ENCODE results near the gene SPRR1B. TPM values are rescaled to one million over a fixed set of nuclear protein-coding genes. Genes with fewer than 3 reads are reported as not detected.
"Not testable (repeated sequence)": the region's sequence is repeated elsewhere in the genome, so short reads cannot be mapped to it uniquely, and the experiment has no call there.

The SPRR1B gene
- total and polyA plus RNA-seq, 2 donors (not counting 1 experiment from before 2014, with no cell fraction given): not detected

- Mint-ChIP-seq H3K4me3 (no peak within 1 kb of the TSS), H3K27ac (no peak within 1 kb of the TSS), H3K9me3 (ENCODE audit: insufficient read depth) (no peaks in the 10 kb centered on the region), H3K4me1 (no peaks in the 10 kb centered on the region), H3K27me3 (peaks cover 28% of the 10 kb centered on the region)
- ChIA-PET CTCF (interaction anchor here (0.5 kb wide), 1 partner anchor 89 kb away, joined by 3 read pairs; no protein-coding TSS in a partner anchor), POLR2A (no interaction called here)
- no peak for DNase-seq
- no CpG with 5 or more reads among the region's 2 CpGs for WGBS (ENCODE audit: insufficient coverage)
- TF ChIP-seq CTCF (IDR thresholded peaks at IDR 0.05) (no peak), EZH2 (IDR thresholded peaks at IDR 0.05; ENCODE audit: borderline replicate concordance, insufficient read depth, low read depth, low read length, poor library complexity, severe bottlenecking) (no peak)
- ATAC-seq (ENCODE audit: low read depth): no peak
- Histone ChIP-seq H3K4me2 (replicated peaks; ENCODE audit: low read depth, low read length, poor library complexity, severe bottlenecking) (no peak within 1 kb of the TSS), H4K20me1 (ENCODE audit: control insufficient read depth, insufficient read depth, low read length, poor library complexity, severe bottlenecking) (no peaks in the 10 kb centered on the region), H3K9ac (ENCODE audit: low read length) (no peak within 1 kb of the TSS), H3K4me3 (ENCODE audit: control extremely low read depth in 1 of 5, extremely low read depth in 1 of 5, insufficient read depth in 1 of 5, low read depth in 2 of 5, low read length in 4 of 5) (no peak within 1 kb of the TSS), H3K27ac (ENCODE audit: low read length in 2 of 2) (no peak within 1 kb of the TSS), H3K4me1 (ENCODE audit: control insufficient read depth in 2 of 2, insufficient read depth in 2 of 2, low read length in 2 of 2) (no peaks in the 10 kb centered on the region), H3K9me3 (ENCODE audit: control extremely low read depth in 1 of 3, control insufficient read depth in 2 of 3, insufficient read depth in 1 of 3, low read length in 2 of 3) (no peaks in the 10 kb centered on the region), H3K79me2 (ENCODE audit: control insufficient read depth, insufficient read depth, low read length) (no peaks in the 10 kb centered on the region), H2AFZ (ENCODE audit: insufficient read depth, low read depth, low read length, poor library complexity, severe bottlenecking) (no peak within 1 kb of the TSS), H3K27me3 (replicated peaks in 1 of 4; ENCODE audit: control extremely low read depth in 1 of 4, control insufficient read depth in 3 of 4, insufficient read depth in 4 of 4, low read length in 3 of 4) (peaks cover 0 to 7% (median 0%) of the 10 kb centered on the region in 4 experiments), H3K36me3 (replicated peaks in 1 of 2; ENCODE audit: control extremely low read depth in 1 of 2, control insufficient read depth in 1 of 2, extremely low read depth in 1 of 2, insufficient read depth in 2 of 2, low read length in 1 of 2) (no peaks in the 10 kb centered on the region)
- intact Hi-C loops (cut with micrococcal nuclease): no loop called here
Measured at GRCh38 chr1:153001382-153001781, 29.6 kb upstream of the SPRR1B start, which contains the start of gene SPRR3. TSS of gene SPRR3 (plus strand) at chr1:153001749. CDS start at chr1:153003021, 1,272 bp downstream.

GRCh38 chr1:153011235-153011758 is 19.7 kb upstream of the SPRR1B start:
- H4K20me1 ChIP-seq (ENCODE audit: control insufficient read depth, insufficient read depth, low read length, poor library complexity, severe bottlenecking); H3K4me3 ChIP-seq (ENCODE audit: control extremely low read depth in 1 of 5, extremely low read depth in 1 of 5, insufficient read depth in 1 of 5, low read depth in 2 of 5, low read length in 4 of 5); H3K4me3 Mint-ChIP-seq; intact Hi-C loops (cut with micrococcal nuclease); H3K27me3 ChIP-seq (replicated peaks in 1 of 4; ENCODE audit: control extremely low read depth in 1 of 4, control insufficient read depth in 3 of 4, insufficient read depth in 4 of 4, low read length in 3 of 4); H3K4me1 ChIP-seq (ENCODE audit: control insufficient read depth in 2 of 2, insufficient read depth in 2 of 2, low read length in 2 of 2); H3K9me3 Mint-ChIP-seq (ENCODE audit: insufficient read depth); H3K27ac Mint-ChIP-seq; H3K9ac ChIP-seq (ENCODE audit: low read length); H3K36me3 ChIP-seq (replicated peaks in 1 of 2; ENCODE audit: control extremely low read depth in 1 of 2, control insufficient read depth in 1 of 2, extremely low read depth in 1 of 2, insufficient read depth in 2 of 2, low read length in 1 of 2); H3K4me1 Mint-ChIP-seq; POLR2A ChIA-PET; H3K27ac ChIP-seq (ENCODE audit: low read length in 2 of 2); CTCF ChIA-PET; ATAC-seq (ENCODE audit: low read depth); DNase-seq; H2AFZ ChIP-seq (ENCODE audit: insufficient read depth, low read depth, low read length, poor library complexity, severe bottlenecking); H3K9me3 ChIP-seq (ENCODE audit: control extremely low read depth in 1 of 3, control insufficient read depth in 2 of 3, insufficient read depth in 1 of 3, low read length in 2 of 3); H3K4me2 ChIP-seq (replicated peaks; ENCODE audit: low read depth, low read length, poor library complexity, severe bottlenecking); H3K79me2 ChIP-seq (ENCODE audit: control insufficient read depth, insufficient read depth, low read length): not testable (repeated sequence)
- WGBS (ENCODE audit: insufficient coverage): 93% methylated on average over 6 of the region's 8 CpGs
- peaks cover 10% of the 10 kb centered on the region for H3K27me3 Mint-ChIP-seq

- CTCF ChIA-PET: interaction anchor here (0.6 kb wide), 1 partner anchor 15 kb away, joined by 3 read pairs; no protein-coding TSS in a partner anchor
Measured at GRCh38 chr1:153021829-153022228, 9.2 kb upstream of the SPRR1B start.

More at GRCh38 chr1:153021829-153022228, 9.2 kb upstream of the SPRR1B start:
- H3K9me3 ChIP-seq (ENCODE audit: control extremely low read depth in 1 of 3, control insufficient read depth in 2 of 3, insufficient read depth in 1 of 3, low read length in 2 of 3): peaks cover 0 to 11% (median 0%) of the 10 kb centered on the region in 3 donors
- H3K4me3 ChIP-seq (ENCODE audit: control extremely low read depth in 1 of 5, extremely low read depth in 1 of 5, insufficient read depth in 1 of 5, low read depth in 2 of 5, low read length in 4 of 5); H3K9ac ChIP-seq (ENCODE audit: low read length); H3K4me3 Mint-ChIP-seq; H3K27ac ChIP-seq (ENCODE audit: low read length in 2 of 2); H2AFZ ChIP-seq (ENCODE audit: insufficient read depth, low read depth, low read length, poor library complexity, severe bottlenecking); H3K27me3 ChIP-seq (replicated peaks in 1 of 4; ENCODE audit: control extremely low read depth in 1 of 4, control insufficient read depth in 3 of 4, insufficient read depth in 4 of 4, low read length in 3 of 4); DNase-seq; H3K4me1 Mint-ChIP-seq; ATAC-seq (ENCODE audit: low read depth); H3K9me3 Mint-ChIP-seq (ENCODE audit: insufficient read depth); H4K20me1 ChIP-seq (ENCODE audit: control insufficient read depth, insufficient read depth, low read length, poor library complexity, severe bottlenecking); H3K27ac Mint-ChIP-seq; H3K79me2 ChIP-seq (ENCODE audit: control insufficient read depth, insufficient read depth, low read length); H3K36me3 ChIP-seq (replicated peaks in 1 of 2; ENCODE audit: control extremely low read depth in 1 of 2, control insufficient read depth in 1 of 2, extremely low read depth in 1 of 2, insufficient read depth in 2 of 2, low read length in 1 of 2); intact Hi-C loops (cut with micrococcal nuclease); H3K4me1 ChIP-seq (ENCODE audit: control insufficient read depth in 2 of 2, insufficient read depth in 2 of 2, low read length in 2 of 2); POLR2A ChIA-PET; H3K4me2 ChIP-seq (replicated peaks; ENCODE audit: low read depth, low read length, poor library complexity, severe bottlenecking): not testable (repeated sequence)
- WGBS (ENCODE audit: insufficient coverage): 21% methylated on average over 2 of the region's 2 CpGs
- peaks cover 35% of the 10 kb centered on the region for H3K27me3 Mint-ChIP-seq

Measured in B cell (primary cell).